ENCODE results near the gene NFIA.

Gene NFIA

DNA sequence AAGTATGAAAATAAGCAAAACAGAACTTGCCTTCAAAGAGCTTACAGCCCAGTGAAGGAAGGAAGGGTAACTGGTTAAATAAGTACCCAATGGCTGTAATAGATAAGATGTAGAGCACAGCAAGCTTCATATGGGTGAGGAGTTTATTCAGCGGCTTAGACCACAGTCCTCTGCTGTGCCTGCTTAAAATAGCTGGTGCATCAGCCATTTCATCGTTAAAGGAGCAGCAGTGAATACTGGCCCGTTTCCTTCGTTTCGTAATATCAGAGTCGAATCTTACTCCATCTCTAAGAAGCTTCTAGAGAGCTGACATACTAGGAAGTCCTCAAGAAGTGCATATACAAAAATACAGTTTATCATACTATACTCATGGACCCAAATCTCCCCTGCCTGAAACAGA lies 286.5 kb downstream of the NFIA start:
- TF ChIP-seq CTCF (conservative IDR thresholded peaks at IDR 0.05; ENCODE audit: low read depth, low read length): no peak
- no peak overlapping the region for H3K4me3 ChIP-seq (ENCODE audit: low read depth, low read length)
- DNase-seq (ENCODE audit: low read depth): no peak

DNA sequence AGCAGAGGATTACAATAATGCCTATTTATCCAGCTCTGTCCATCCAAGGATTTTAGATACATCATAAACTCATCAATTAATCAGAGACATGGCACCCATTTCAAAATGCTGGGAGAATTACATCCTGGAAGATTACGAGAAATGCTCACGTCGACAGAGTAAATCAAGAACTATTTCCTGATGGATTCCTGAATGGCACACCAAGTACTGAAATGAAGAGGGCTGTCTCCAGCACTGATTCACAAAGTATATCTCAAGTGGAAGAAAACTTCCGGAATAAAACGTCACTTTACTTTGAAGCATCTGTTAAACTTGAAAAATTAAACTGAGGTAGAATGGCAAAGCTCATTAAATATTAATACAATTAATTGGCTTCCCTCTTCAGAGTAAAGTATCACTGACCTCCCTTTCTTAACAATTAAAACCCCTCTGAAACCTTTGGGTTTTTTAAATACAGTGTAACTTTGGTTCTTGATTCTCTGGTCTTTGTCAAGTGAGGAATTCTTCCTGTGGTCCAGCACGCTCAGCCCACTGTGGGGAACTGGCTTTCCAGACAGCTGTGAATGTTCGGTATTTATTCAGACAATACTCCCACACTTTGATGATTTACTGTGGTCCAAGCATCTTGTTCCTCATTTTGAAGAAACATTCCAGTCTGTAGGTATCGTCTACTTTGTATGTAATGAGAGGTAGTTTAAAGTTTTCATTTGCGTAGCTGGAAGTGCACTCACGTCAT lies 288.0 kb downstream of the NFIA start:
- no peak overlapping the region for H3K4me3 ChIP-seq (ENCODE audit: low read depth, low read length)
- DNase-seq (ENCODE audit: low read depth): no peak
- no peak for TF ChIP-seq CTCF (conservative IDR thresholded peaks at IDR 0.05; ENCODE audit: low read depth, low read length)

GRCh38 chr1:61370913-61371279 lies 288.5 kb downstream of the NFIA start:
- no peak overlapping the region for H3K4me3 ChIP-seq (ENCODE audit: low read depth, low read length)
- DNase-seq (ENCODE audit: low read depth): no peak
- TF ChIP-seq CTCF (conservative IDR thresholded peaks at IDR 0.05; ENCODE audit: low read depth, low read length): no peak

GRCh38 chr1:61372944-61373343 lies 290.6 kb downstream of the NFIA start:
- no peak for DNase-seq (ENCODE audit: low read depth)
- no peak for TF ChIP-seq CTCF (conservative IDR thresholded peaks at IDR 0.05; ENCODE audit: low read depth, low read length)

DNA sequence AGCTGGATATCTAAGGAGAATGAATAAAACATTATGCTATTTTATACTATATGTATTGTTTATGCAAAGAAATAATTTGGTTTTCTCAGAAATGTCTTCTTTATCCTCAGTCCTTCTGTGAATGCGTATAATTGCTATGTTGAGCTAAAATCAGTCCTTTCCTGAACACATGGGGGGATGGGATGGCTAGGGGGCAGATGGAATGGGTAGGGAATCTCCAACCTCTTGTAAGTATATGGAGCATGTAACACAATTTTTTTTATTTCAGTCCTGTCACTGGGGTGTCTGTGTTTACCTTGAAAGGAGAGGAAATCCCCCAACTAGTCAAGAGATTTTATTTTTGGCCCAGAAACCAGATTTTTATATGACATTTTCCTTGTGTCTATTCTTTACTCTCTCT lies 291.8 kb downstream of the NFIA start:
- DNase-seq (ENCODE audit: low read depth): no peak
- TF ChIP-seq CTCF (conservative IDR thresholded peaks at IDR 0.05; ENCODE audit: low read depth, low read length): no peak
- no peak overlapping the region for H3K4me3 ChIP-seq (ENCODE audit: low read depth, low read length)

More at GRCh38 chr1:61372944-61373343, 290.6 kb downstream of the NFIA start:
- H3K4me3 ChIP-seq (ENCODE audit: low read depth, low read length): no peak overlapping the region

DNA sequence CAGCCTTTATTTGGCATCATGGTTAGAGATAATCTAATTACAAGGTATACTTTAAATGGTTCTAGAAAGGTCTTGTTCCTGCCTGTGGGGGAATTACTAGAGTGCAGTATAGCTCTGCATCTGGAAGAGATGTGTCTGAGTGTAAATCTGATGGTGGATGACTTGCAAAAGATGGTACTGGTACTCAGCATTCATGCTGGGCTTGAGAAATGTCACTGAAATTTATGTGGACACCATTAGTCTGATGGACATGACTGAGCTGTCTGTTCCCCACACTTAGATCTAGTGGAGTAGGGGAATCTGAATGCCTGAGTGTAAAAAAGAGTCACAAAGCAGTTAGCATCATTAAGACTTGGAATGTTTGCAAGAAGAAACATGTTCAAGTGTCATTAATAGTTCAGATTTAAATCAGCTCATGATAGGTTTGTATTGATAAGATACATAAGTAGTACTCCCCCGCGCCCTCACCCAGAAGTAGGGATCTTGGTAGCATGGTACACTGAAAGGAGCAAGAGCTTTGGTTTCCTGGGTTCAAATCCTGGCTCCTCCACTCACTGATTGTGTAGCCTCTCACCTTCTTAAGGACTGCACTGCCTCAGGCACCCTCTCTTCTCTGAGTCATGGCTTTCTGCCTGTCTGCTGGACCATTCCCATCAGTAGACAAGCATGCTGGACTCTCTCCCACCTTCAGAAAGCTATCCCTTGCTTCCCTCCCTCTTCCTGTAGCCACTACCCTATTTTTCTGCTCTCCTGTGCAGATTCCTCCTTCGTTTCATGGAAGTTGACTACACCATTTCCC lies 292.9 kb downstream of the NFIA start:
- no peak for DNase-seq (ENCODE audit: low read depth)
- H3K4me3 ChIP-seq (ENCODE audit: low read depth, low read length): no peak overlapping the region
- TF ChIP-seq CTCF (conservative IDR thresholded peaks at IDR 0.05; ENCODE audit: low read depth, low read length): no peak

Measured in choroid plexus epithelial cell (primary cell).